HG02970 (cell line): ENCODE data around the gene RAB36.

Experiments used
- ATAC-seq: cut with Tn5 transposase; IDR thresholded peaks from one replicate; pipeline ENCODE4 v1.9.1; 2021; ENCODE audit warnings: mild to moderate bottlenecking, moderate library complexity, moderate number of reproducible peaks; ENCODE audit not compliant: unreplicated experiment, low FRiP score

RAB36 gene

GRCh38 chr22:23120415-23120899 is 24.8 kb upstream of the RAB36 start:
- no peak for ATAC-seq

GRCh38 chr22:23121000-23121421 is 24.3 kb upstream of the RAB36 start:
- no peak for ATAC-seq

- no peak for ATAC-seq
Measured at GRCh38 chr22:23121424-23121823, 23.9 kb upstream of the RAB36 start.

- ATAC-seq = no peak
Measured at GRCh38 chr22:23122216-23122957, 22.9 kb upstream of the RAB36 start.

GRCh38 chr22:23122992-23123803 is 22.1 kb upstream of the RAB36 start:
- no peak for ATAC-seq

- ATAC-seq = no peak
Measured at GRCh38 chr22:23123804-23124254, 21.4 kb upstream of the RAB36 start.

- no peak for ATAC-seq
Measured at GRCh38 chr22:23124611-23125511, 20.4 kb upstream of the RAB36 start.

GRCh38 chr22:23125512-23126103 is 19.7 kb upstream of the RAB36 start:
- ATAC-seq = no peak

GRCh38 chr22:23126165-23127054 is 18.9 kb upstream of the RAB36 start:
- ATAC-seq = no peak

- no peak for ATAC-seq
Measured at GRCh38 chr22:23127055-23127756, 18.1 kb upstream of the RAB36 start.

GRCh38 chr22:23127788-23128187 is 17.5 kb upstream of the RAB36 start:
- ATAC-seq = no peak

- ATAC-seq = no peak
Measured at GRCh38 chr22:23128269-23129108, 16.8 kb upstream of the RAB36 start.

GRCh38 chr22:23129149-23129548 is 16.1 kb upstream of the RAB36 start:
- ATAC-seq = no peak

GRCh38 chr22:23130697-23131096 is 14.6 kb upstream of the RAB36 start:
- ATAC-seq = no peak

- ATAC-seq = no peak
Measured at GRCh38 chr22:23131931-23132330, 13.3 kb upstream of the RAB36 start.

GRCh38 chr22:23132376-23133091 is 12.7 kb upstream of the RAB36 start:
- ATAC-seq = no peak

GRCh38 chr22:23133922-23134321 is 11.4 kb upstream of the RAB36 start:
- no peak for ATAC-seq
